ENCODE measurements around the gene PKP1.
A peak's percentile ranks its signal among the peaks of the same experiment; 100 is the strongest.
"Not testable (repeated sequence)": the region's sequence is repeated elsewhere in the genome, so short reads cannot be mapped to it uniquely, and the experiment has no call there.

The PKP1 gene

DNA sequence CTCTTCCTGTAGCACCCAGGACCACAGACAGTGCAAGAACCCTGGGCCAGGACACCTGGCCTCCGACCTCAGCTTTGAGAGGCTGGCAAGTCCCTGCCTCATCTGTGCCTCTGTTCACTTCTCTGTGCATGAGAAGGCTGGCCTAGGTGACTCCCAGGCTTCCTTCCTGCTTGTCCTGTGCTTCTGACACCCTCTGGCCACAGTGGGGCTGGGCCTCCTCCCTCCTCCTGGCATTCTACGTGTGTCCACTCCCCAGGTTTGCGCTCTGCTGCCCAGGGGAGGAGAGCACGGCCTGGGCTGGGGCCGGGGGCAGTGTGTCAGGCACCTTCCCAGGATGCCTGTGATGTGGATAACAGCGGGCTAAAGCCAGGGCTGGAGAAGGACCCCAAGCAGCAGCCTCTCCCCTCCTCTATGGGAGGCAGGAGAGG, 30.3 kb upstream of the PKP1 start:
- Histone ChIP-seq H3K4me1 (ENCODE audit: control insufficient read depth, insufficient read depth, low read length) (no peaks in the 10 kb centered on the region), H3K27ac (ENCODE audit: low read depth, low read length) (no peak overlapping the region), H3K9ac (ENCODE audit: low read length) (no peak overlapping the region), H3K36me3 (ENCODE audit: control insufficient read depth, insufficient read depth, low read length) (no peaks in the 10 kb centered on the region), H3K27me3 (ENCODE audit: control insufficient read depth, insufficient read depth, low read length) (no peaks in the 10 kb centered on the region), H3K9me3 (ENCODE audit: control insufficient read depth, insufficient read depth, low read depth, low read length) (peaks cover 3% of the 10 kb centered on the region; the same call in 1 of the 2 replicates), H3K4me3 (ENCODE audit: low read depth, low read length) (no peak overlapping the region)

DNA sequence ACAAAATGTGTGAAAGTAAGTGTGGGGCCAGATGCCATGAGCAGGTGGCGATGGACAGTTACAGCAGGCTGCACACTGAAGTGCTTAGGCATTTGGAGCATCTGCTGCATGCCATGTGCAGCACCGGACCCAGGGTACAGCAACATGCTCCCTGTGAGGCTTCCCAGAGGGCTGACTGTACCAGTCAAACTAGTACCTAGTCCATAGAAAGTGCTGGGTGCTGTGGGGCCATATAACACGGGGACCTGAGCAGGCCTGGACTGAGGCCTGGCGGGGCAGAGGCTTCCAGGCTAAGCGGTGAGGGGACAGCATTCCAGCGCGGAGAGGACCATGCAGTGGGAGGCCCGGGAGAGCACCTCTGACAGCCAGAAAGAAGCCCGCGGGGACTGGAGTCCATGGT, 29.9 kb upstream of the PKP1 start:
- Histone ChIP-seq H3K27ac (ENCODE audit: low read depth, low read length) (no peak overlapping the region), H3K36me3 (ENCODE audit: control insufficient read depth, insufficient read depth, low read length) (no peaks in the 10 kb centered on the region), H3K27me3 (ENCODE audit: control insufficient read depth, insufficient read depth, low read length) (no peaks in the 10 kb centered on the region), H3K4me1 (ENCODE audit: control insufficient read depth, insufficient read depth, low read length) (no peaks in the 10 kb centered on the region), H3K4me3 (ENCODE audit: low read depth, low read length) (no peak overlapping the region), H3K9ac (ENCODE audit: low read length) (no peak overlapping the region), H3K9me3 (ENCODE audit: control insufficient read depth, insufficient read depth, low read depth, low read length) (peaks cover 3% of the 10 kb centered on the region; the same call in 1 of the 2 replicates)

DNA sequence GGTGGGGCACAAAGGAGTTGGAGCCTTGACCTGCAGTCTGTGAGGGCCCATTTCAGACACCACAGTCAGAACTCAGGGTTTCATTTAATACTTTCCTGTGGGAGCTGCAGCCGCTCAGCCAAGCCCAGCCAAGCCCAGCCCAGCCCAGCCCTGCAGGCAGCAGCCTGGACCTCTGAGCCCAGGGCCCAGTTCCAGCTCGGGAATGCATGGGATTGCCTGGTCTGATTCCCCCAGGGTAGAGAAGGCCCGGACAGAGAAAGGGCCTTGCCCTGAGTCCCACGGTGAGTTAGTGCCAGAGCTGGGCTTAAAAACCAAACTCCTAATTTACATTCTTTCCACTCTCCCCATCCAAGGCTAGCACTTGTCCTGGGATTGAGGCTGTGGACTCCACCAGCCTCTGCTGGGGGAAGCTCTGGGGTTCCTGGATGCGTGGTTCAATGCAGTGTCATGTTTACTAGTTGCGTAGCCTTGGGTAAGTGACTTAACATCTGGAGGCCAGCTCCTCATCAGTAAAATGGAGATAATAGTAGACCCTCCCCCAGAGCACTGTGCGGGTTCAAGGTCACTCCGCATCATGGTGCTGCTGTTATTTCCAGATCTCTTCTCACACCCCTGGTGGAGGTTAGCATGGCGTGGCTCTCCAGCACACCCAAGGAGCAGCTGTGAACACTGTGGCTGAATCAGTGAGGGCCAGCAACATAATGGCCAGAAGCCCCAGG, 29.2 kb upstream of the PKP1 start:
- Histone ChIP-seq H3K27ac (ENCODE audit: low read depth, low read length) (no peak overlapping the region), H3K4me3 (ENCODE audit: low read depth, low read length) (no peak overlapping the region), H3K4me1 (ENCODE audit: control insufficient read depth, insufficient read depth, low read length) (0 out of 2 replicates have a peak, but pooled peaks cover 2% of the 10 kb centered on the region), H3K36me3 (ENCODE audit: control insufficient read depth, insufficient read depth, low read length) (no peaks in the 10 kb centered on the region), H3K9me3 (ENCODE audit: control insufficient read depth, insufficient read depth, low read depth, low read length) (peaks cover 3% of the 10 kb centered on the region; the same call in 1 of the 2 replicates), H3K27me3 (ENCODE audit: control insufficient read depth, insufficient read depth, low read length) (no peaks in the 10 kb centered on the region), H3K9ac (ENCODE audit: low read length) (no peak overlapping the region)

DNA sequence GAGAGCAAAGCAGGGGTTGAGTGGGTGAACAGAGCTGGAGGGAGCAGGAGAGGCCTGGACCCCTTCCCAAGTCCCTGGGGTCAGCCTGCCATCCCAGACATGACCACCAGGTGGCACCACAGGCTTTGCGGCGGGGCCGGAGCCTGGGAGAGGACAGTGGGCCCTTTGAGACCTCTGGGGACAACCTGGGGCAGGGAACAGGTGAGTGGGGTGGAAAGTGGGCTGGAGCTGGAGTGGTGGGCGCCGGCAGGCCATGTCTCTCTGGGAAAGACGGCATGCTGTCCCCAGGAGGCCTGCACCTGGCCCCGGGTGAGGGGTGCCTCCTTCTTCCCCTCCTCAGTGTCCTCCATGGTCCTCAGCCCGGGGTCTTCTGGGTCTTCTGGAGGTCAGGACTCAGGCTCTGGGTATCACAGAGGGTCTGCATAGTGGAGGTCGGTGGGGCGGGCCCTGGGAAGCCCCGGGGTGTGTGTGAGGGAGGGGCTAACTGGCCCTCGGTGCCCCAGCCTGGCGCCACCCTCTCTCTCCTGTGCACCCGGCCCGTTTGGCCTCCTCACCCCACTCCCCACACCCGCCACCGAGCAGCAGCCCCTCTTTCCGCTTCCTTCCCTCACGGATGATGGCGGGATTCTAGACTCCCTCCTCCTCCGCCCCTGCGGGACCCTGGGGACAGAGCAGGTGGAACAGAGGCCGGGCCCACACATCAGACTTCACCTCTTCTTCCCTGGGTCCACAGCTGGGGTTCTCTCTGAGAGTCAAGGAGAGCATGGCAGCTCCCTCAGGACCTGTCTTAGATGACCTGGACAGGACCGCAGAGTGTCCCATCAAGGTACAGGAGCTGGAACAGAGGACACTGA, 28.5 kb upstream of the PKP1 start:
- Histone ChIP-seq H3K9me3 (ENCODE audit: control insufficient read depth, insufficient read depth, low read depth, low read length) (peaks cover 3% of the 10 kb centered on the region; the same call in 1 of the 2 replicates), H3K4me3 (ENCODE audit: low read depth, low read length) (no peak overlapping the region), H3K27ac (ENCODE audit: low read depth, low read length) (no peak overlapping the region), H3K36me3 (ENCODE audit: control insufficient read depth, insufficient read depth, low read length) (no peaks in the 10 kb centered on the region), H3K27me3 (ENCODE audit: control insufficient read depth, insufficient read depth, low read length) (no peaks in the 10 kb centered on the region; the same call in 1 of the 2 replicates), H3K9ac (ENCODE audit: low read length) (no peak overlapping the region), H3K4me1 (ENCODE audit: control insufficient read depth, insufficient read depth, low read length) (peaks cover 9% of the 10 kb centered on the region)

DNA sequence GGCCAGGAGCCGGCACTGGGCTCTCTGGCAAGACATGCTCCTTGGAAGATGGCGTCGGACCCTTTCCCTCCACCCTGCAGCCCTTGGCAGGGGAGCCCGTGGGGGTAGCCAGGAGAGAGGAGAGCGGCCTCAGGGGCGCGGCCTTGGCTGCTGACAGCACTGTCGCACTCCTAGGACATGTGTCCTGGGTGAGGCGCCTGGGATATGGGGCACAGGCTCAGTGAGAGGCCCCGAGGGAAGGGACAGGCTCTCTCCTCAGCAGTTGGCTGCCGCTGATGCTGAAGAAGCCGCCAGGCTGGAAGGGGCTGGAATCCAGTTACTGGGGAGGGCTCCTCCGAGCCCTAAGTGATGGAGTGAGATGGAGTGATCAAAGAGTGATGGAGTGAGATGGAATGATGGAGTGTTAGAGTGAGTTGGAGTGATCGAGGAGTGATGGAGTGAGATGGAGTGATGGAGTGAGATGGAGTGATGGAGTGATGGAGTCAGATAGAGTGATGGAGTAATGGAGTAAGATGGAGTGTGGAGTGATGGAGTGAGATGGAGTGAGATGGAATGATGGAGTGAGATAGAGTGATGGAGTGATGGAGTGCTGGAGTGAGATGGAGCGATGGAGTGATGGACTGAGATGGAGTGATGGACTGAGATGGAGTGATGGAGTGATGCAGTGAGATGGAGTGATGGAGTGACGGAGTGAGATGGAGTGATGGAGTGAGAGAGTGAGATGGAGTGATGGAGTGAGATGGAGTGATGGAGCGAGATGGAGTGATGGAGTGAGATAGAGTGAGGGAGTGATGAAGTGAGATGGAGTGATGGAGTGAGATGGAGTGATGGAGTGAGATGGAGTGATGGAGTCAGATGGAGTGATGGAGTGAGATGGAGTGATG, 27.6 kb upstream of the PKP1 start:
- Histone ChIP-seq H3K36me3 (ENCODE audit: control insufficient read depth, insufficient read depth, low read length) (no peaks in the 10 kb centered on the region), H3K4me3 (ENCODE audit: low read depth, low read length) (no peak overlapping the region), H3K27ac (ENCODE audit: low read depth, low read length) (no peak overlapping the region), H3K9ac (ENCODE audit: low read length) (no peak overlapping the region), H3K4me1 (ENCODE audit: control insufficient read depth, insufficient read depth, low read length) (peaks cover 14% of the 10 kb centered on the region), H3K27me3 (ENCODE audit: control insufficient read depth, insufficient read depth, low read length) (peaks cover 8% of the 10 kb centered on the region), H3K9me3 (ENCODE audit: control insufficient read depth, insufficient read depth, low read depth, low read length) (peaks cover 3% of the 10 kb centered on the region; the same call in 1 of the 2 replicates)

DNA sequence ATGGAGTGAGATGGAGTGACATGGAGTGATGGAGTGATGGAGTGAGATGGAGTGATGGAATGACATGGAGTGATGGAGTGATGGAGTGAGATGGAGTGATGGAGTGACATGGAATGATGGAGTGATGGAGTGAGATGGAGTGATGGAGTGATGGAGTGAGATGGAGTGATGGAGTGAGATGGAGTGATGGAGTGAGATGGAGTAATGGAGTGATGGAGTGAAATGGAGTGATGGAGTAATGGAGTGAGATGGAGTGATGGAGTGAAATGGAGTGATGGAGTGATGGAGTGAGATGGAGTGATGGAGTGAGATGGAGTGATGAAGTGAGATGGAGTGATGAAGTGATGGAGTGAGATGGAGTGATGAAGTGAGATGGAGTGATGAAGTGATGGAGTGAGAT, 25.2 kb upstream of the PKP1 start:
- Histone ChIP-seq H3K4me1 (ENCODE audit: control insufficient read depth, insufficient read depth, low read length) (peaks cover 14% of the 10 kb centered on the region), H3K27me3 (ENCODE audit: control insufficient read depth, insufficient read depth, low read length) (peaks cover 20% of the 10 kb centered on the region)
- not testable (repeated sequence) for H3K4me3 ChIP-seq (ENCODE audit: low read depth, low read length); H3K9ac ChIP-seq (ENCODE audit: low read length); H3K9me3 ChIP-seq (ENCODE audit: control insufficient read depth, insufficient read depth, low read depth, low read length); H3K27ac ChIP-seq (ENCODE audit: low read depth, low read length); H3K36me3 ChIP-seq (ENCODE audit: control insufficient read depth, insufficient read depth, low read length)

DNA sequence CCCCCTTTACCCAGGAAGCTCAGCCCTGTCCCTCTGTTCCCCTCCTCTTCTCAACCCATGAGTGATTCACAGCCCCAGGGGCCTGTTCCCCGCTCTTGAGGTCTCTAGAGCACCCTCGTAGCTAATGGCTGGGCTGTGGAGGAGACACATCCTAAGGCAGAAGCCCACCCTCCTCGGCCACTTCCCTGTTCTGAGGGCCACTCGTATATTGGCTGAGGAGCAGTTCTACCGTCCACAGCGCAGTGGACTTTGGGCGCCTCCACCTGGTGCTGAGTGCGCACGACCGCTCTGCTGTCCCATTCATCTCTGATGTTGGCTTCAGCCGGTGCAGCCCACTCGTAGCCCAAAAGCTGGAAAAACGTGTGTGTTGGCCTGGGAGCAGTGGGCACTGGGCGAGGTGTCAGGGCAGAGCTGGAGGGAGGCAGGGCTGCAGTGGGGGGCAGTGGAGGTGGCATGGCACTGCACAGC, 24.5 kb upstream of the PKP1 start:
- Histone ChIP-seq H3K9ac (ENCODE audit: low read length) (no peak overlapping the region), H3K27me3 (ENCODE audit: control insufficient read depth, insufficient read depth, low read length) (peaks cover 20% of the 10 kb centered on the region), H3K27ac (ENCODE audit: low read depth, low read length) (no peak overlapping the region), H3K4me1 (ENCODE audit: control insufficient read depth, insufficient read depth, low read length) (peaks cover 14% of the 10 kb centered on the region), H3K36me3 (ENCODE audit: control insufficient read depth, insufficient read depth, low read length) (no peaks in the 10 kb centered on the region), H3K9me3 (ENCODE audit: control insufficient read depth, insufficient read depth, low read depth, low read length) (peaks cover 3% of the 10 kb centered on the region; the same call in 1 of the 2 replicates), H3K4me3 (ENCODE audit: low read depth, low read length) (no peak overlapping the region)

DNA sequence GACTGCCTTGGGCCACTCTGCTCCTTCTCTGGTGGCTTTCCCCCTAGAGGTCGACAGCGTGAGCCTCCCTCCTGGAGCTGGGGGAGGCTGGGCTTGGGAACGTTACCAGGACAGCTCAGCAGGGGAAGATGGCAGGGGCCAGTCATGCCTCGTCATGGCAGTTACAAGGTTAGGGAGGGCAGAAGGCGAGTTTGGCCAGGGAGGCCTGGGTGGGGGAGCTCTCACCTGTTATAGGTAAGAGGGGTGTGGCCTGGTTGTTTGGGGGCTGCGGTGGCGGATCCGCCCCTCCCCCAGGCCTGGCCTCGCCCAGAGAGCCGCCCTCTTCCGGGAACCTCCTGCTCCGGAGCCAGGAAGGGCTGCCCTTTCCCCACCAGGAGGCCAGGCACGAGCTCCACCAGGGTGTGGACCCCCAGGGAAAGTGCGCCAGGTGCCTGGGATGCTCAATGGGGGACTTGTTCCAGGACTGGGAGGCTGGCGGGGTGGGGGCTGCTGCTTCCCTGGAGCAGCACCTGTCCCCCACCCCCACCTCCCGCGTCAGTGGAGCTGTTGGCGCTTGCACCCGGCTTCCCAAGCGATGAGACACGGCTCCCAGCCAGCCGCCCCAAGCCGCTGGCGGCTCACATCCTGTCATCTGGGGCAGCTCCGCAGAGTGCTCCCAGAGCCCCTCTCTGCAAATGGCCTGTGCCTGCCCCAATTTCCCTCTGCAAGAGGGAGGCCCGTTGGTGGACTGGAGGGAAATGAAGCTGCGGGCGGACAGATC, 23.6 kb upstream of the PKP1 start:
- Histone ChIP-seq H3K4me1 (ENCODE audit: control insufficient read depth, insufficient read depth, low read length) (peaks cover 14% of the 10 kb centered on the region), H3K36me3 (ENCODE audit: control insufficient read depth, insufficient read depth, low read length) (no peaks in the 10 kb centered on the region), H3K27me3 (ENCODE audit: control insufficient read depth, insufficient read depth, low read length) (peaks cover 20% of the 10 kb centered on the region), H3K27ac (ENCODE audit: low read depth, low read length) (no peak overlapping the region), H3K9ac (ENCODE audit: low read length) (peak overlapping the region; percentile 1), H3K9me3 (ENCODE audit: control insufficient read depth, insufficient read depth, low read depth, low read length) (peaks cover 3% of the 10 kb centered on the region; the same call in 1 of the 2 replicates), H3K4me3 (ENCODE audit: low read depth, low read length) (peak overlapping the region; percentile 61)

DNA sequence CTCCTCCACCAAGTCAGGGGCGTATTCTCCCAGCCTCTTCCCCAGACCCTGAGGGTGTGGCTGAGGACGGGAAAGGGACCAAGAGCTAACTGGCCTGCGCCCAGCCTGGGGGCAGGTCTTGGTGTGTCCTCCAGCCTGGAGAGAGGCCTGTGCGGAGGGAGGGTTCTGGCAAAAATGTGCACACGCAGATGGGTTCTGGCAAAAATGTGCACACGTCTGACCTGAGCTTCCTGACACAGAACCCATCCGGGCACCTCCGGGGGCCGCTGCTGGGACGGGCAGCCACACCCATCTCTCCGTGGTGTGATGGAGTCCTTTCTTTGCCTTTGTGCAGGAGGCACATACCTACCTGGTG, 23.1 kb upstream of the PKP1 start:
- Histone ChIP-seq H3K27me3 (ENCODE audit: control insufficient read depth, insufficient read depth, low read length) (peaks cover 20% of the 10 kb centered on the region), H3K4me3 (ENCODE audit: low read depth, low read length) (peak overlapping the region; percentile 61), H3K9ac (ENCODE audit: low read length) (no peak overlapping the region), H3K36me3 (ENCODE audit: control insufficient read depth, insufficient read depth, low read length) (no peaks in the 10 kb centered on the region), H3K9me3 (ENCODE audit: control insufficient read depth, insufficient read depth, low read depth, low read length) (peaks cover 3% of the 10 kb centered on the region; the same call in 1 of the 2 replicates), H3K4me1 (ENCODE audit: control insufficient read depth, insufficient read depth, low read length) (peaks cover 14% of the 10 kb centered on the region), H3K27ac (ENCODE audit: low read depth, low read length) (no peak overlapping the region)
